ENCODE measurements around the gene SMTNL2. TPM values are rescaled to one million over a fixed set of nuclear protein-coding genes. Genes with fewer than 3 reads are reported as not detected.
A peak's percentile ranks its signal among the peaks of the same experiment; 100 is the strongest.
"Not testable (repeated sequence)": the region's sequence is repeated elsewhere in the genome, so short reads cannot be mapped to it uniquely, and the experiment has no call there.

Gene SMTNL2
- polyA plus RNA-seq, 2 donors: 0.53 to 1.4 TPM

- Histone ChIP-seq H3K27me3 (ENCODE audit: control insufficient read depth in 1 of 2, insufficient read depth in 2 of 2, low read length in 2 of 2) (peaks cover 4 to 9% of the 10 kb centered on the region in 2 donors), H3K36me3 (ENCODE audit: control insufficient read depth in 2 of 2, insufficient read depth in 2 of 2, low read length in 1 of 2) (no peaks in the 10 kb centered on the region), H3K27ac (ENCODE audit: low read depth in 2 of 2, low read length in 1 of 2) (no peak overlapping the region), H3K4me3 (ENCODE audit: low read depth in 1 of 2, low read length in 2 of 2) (no peak overlapping the region), H3K4me1 (ENCODE audit: control insufficient read depth in 2 of 2, insufficient read depth in 2 of 2, low read length in 1 of 2) (peaks cover 9 to 13% of the 10 kb centered on the region in 2 donors), H3K9me3 (ENCODE audit: control insufficient read depth in 2 of 2, insufficient read depth in 1 of 2, low read depth in 1 of 2, low read length in 1 of 2) (no peaks in the 10 kb centered on the region)
- 59 to 60% methylated on average over 12 of the region's 12 CpGs for WGBS, 2 donors
These were observed 52.3 kb downstream of the SMTNL2 start for GRCh38 chr17:4636474-4637100.

- H3K9me3 ChIP-seq (ENCODE audit: control insufficient read depth in 2 of 2, insufficient read depth in 1 of 2, low read depth in 1 of 2, low read length in 1 of 2); H3K36me3 ChIP-seq (ENCODE audit: control insufficient read depth in 2 of 2, insufficient read depth in 2 of 2, low read length in 1 of 2); H3K27ac ChIP-seq (ENCODE audit: low read depth in 2 of 2, low read length in 1 of 2): not testable (repeated sequence)
- WGBS, 2 donors: 42 to 43% methylated on average over 8 of the region's 8 CpGs
- peaks cover 9 to 15% of the 10 kb centered on the region in 2 donors for H3K27me3 ChIP-seq (ENCODE audit: control insufficient read depth in 1 of 2, insufficient read depth in 2 of 2, low read length in 2 of 2)
- peak overlapping the region in 1 of 2 donors; percentile 33 for H3K4me3 ChIP-seq (ENCODE audit: low read depth in 1 of 2, low read length in 2 of 2)
- H3K4me1 ChIP-seq (ENCODE audit: control insufficient read depth in 2 of 2, insufficient read depth in 2 of 2, low read length in 1 of 2): peaks cover 12 to 13% of the 10 kb centered on the region in 2 donors
These were observed 54.4 kb downstream of the SMTNL2 start for GRCh38 chr17:4638766-4639165.

GRCh38 chr17:4639301-4640059, 55.2 kb downstream of the SMTNL2 start:
- not testable (repeated sequence) for H3K27ac ChIP-seq (ENCODE audit: low read depth in 2 of 2, low read length in 1 of 2); H3K36me3 ChIP-seq (ENCODE audit: control insufficient read depth in 2 of 2, insufficient read depth in 2 of 2, low read length in 1 of 2); H3K9me3 ChIP-seq (ENCODE audit: control insufficient read depth in 2 of 2, insufficient read depth in 1 of 2, low read depth in 1 of 2, low read length in 1 of 2)
- WGBS, 2 donors: 7 to 10% methylated on average over 25 of the region's 56 CpGs
- Histone ChIP-seq H3K4me1 (ENCODE audit: control insufficient read depth in 2 of 2, insufficient read depth in 2 of 2, low read length in 1 of 2) (peaks cover 12 to 13% of the 10 kb centered on the region in 2 donors), H3K27me3 (ENCODE audit: control insufficient read depth in 1 of 2, insufficient read depth in 2 of 2, low read length in 2 of 2) (peaks cover 9 to 15% of the 10 kb centered on the region in 2 donors), H3K4me3 (ENCODE audit: low read depth in 1 of 2, low read length in 2 of 2) (peak overlapping the region; percentile 33 to 39)

- H3K36me3 ChIP-seq (ENCODE audit: control insufficient read depth in 2 of 2, insufficient read depth in 2 of 2, low read length in 1 of 2); H3K9me3 ChIP-seq (ENCODE audit: control insufficient read depth in 2 of 2, insufficient read depth in 1 of 2, low read depth in 1 of 2, low read length in 1 of 2); H3K4me3 ChIP-seq (ENCODE audit: low read depth in 1 of 2, low read length in 2 of 2); H3K27ac ChIP-seq (ENCODE audit: low read depth in 2 of 2, low read length in 1 of 2): not testable (repeated sequence)
- H3K27me3 ChIP-seq (ENCODE audit: control insufficient read depth in 1 of 2, insufficient read depth in 2 of 2, low read length in 2 of 2): peaks cover 9 to 15% of the 10 kb centered on the region in 2 donors
- peaks cover 10 to 12% of the 10 kb centered on the region in 2 donors for H3K4me1 ChIP-seq (ENCODE audit: control insufficient read depth in 2 of 2, insufficient read depth in 2 of 2, low read length in 1 of 2)
- 1 to 2% methylated on average over 26 to 36 of the region's 39 CpGs for whole genome bisulfite sequencing, 2 donors
These were observed 56.4 kb downstream of the SMTNL2 start for GRCh38 chr17:4640569-4641188.

GRCh38 chr17:4641297-4642195, 57.2 kb downstream of the SMTNL2 start, which contains the start of gene ALOX15:
TSS of gene ALOX15 (minus strand) at chr17:4641678. CDS start at chr17:4641651, 27 bp downstream.
- Histone ChIP-seq H3K36me3 (ENCODE audit: control insufficient read depth in 2 of 2, insufficient read depth in 2 of 2, low read length in 1 of 2) (no peaks in the 10 kb centered on the region), H3K27me3 (ENCODE audit: control insufficient read depth in 1 of 2, insufficient read depth in 2 of 2, low read length in 2 of 2) (peaks cover 9 to 15% of the 10 kb centered on the region in 2 donors), H3K27ac (ENCODE audit: low read depth in 2 of 2, low read length in 1 of 2) (no peak within 1 kb of the TSS), H3K9me3 (ENCODE audit: control insufficient read depth in 2 of 2, insufficient read depth in 1 of 2, low read depth in 1 of 2, low read length in 1 of 2) (peaks cover 0 to 3% of the 10 kb centered on the region in 2 donors), H3K4me1 (ENCODE audit: control insufficient read depth in 2 of 2, insufficient read depth in 2 of 2, low read length in 1 of 2) (peaks cover 8 to 12% of the 10 kb centered on the region in 2 donors), H3K4me3 (ENCODE audit: low read depth in 1 of 2, low read length in 2 of 2) (no peak within 1 kb of the TSS)
- 7 to 10% methylated on average over 53 to 57 of the region's 58 CpGs for WGBS, 2 donors

GRCh38 chr17:4642286-4642685, 58.0 kb downstream of the SMTNL2 start:
- 13 to 21% methylated on average over 6 of the region's 6 CpGs for WGBS, 2 donors
- Histone ChIP-seq H3K36me3 (ENCODE audit: control insufficient read depth in 2 of 2, insufficient read depth in 2 of 2, low read length in 1 of 2) (no peaks in the 10 kb centered on the region), H3K9me3 (ENCODE audit: control insufficient read depth in 2 of 2, insufficient read depth in 1 of 2, low read depth in 1 of 2, low read length in 1 of 2) (peaks cover 0 to 3% of the 10 kb centered on the region in 2 donors), H3K4me3 (ENCODE audit: low read depth in 1 of 2, low read length in 2 of 2) (no peak overlapping the region), H3K27me3 (ENCODE audit: control insufficient read depth in 1 of 2, insufficient read depth in 2 of 2, low read length in 2 of 2) (peaks cover 9 to 15% of the 10 kb centered on the region in 2 donors), H3K4me1 (ENCODE audit: control insufficient read depth in 2 of 2, insufficient read depth in 2 of 2, low read length in 1 of 2) (peaks cover 8 to 12% of the 10 kb centered on the region in 2 donors), H3K27ac (ENCODE audit: low read depth in 2 of 2, low read length in 1 of 2) (no peak overlapping the region)

- Histone ChIP-seq H3K9me3 (ENCODE audit: control insufficient read depth in 2 of 2, insufficient read depth in 1 of 2, low read depth in 1 of 2, low read length in 1 of 2) (peaks cover 0 to 3% of the 10 kb centered on the region in 2 donors), H3K4me1 (ENCODE audit: control insufficient read depth in 2 of 2, insufficient read depth in 2 of 2, low read length in 1 of 2) (peaks cover 8 to 12% of the 10 kb centered on the region in 2 donors), H3K27me3 (ENCODE audit: control insufficient read depth in 1 of 2, insufficient read depth in 2 of 2, low read length in 2 of 2) (peaks cover 9 to 15% of the 10 kb centered on the region in 2 donors), H3K36me3 (ENCODE audit: control insufficient read depth in 2 of 2, insufficient read depth in 2 of 2, low read length in 1 of 2) (no peaks in the 10 kb centered on the region), H3K4me3 (ENCODE audit: low read depth in 1 of 2, low read length in 2 of 2) (no peak overlapping the region), H3K27ac (ENCODE audit: low read depth in 2 of 2, low read length in 1 of 2) (no peak overlapping the region)
- WGBS, 2 donors: 35 to 46% methylated on average over 4 of the region's 4 CpGs
These were observed 59.3 kb downstream of the SMTNL2 start for GRCh38 chr17:4643676-4644075.

GRCh38 chr17:4645642-4646041, 61.3 kb downstream of the SMTNL2 start:
- Histone ChIP-seq H3K4me1 (ENCODE audit: control insufficient read depth in 2 of 2, insufficient read depth in 2 of 2, low read length in 1 of 2) (peaks cover 2 to 6% of the 10 kb centered on the region in 2 donors), H3K27ac (ENCODE audit: low read depth in 2 of 2, low read length in 1 of 2) (no peak overlapping the region), H3K9me3 (ENCODE audit: control insufficient read depth in 2 of 2, insufficient read depth in 1 of 2, low read depth in 1 of 2, low read length in 1 of 2) (peaks cover 0 to 3% of the 10 kb centered on the region in 2 donors), H3K36me3 (ENCODE audit: control insufficient read depth in 2 of 2, insufficient read depth in 2 of 2, low read length in 1 of 2) (no peaks in the 10 kb centered on the region), H3K27me3 (ENCODE audit: control insufficient read depth in 1 of 2, insufficient read depth in 2 of 2, low read length in 2 of 2) (peaks cover 9 to 10% of the 10 kb centered on the region in 2 donors), H3K4me3 (ENCODE audit: low read depth in 1 of 2, low read length in 2 of 2) (no peak overlapping the region)
- 72 to 83% methylated on average over 5 of the region's 5 CpGs for WGBS, 2 donors

GRCh38 chr17:4648741-4649140, 64.4 kb downstream of the SMTNL2 start:
- no peaks in the 10 kb centered on the region for H3K27me3 ChIP-seq (ENCODE audit: control insufficient read depth in 1 of 2, insufficient read depth in 2 of 2, low read length in 2 of 2)
- no peaks in the 10 kb centered on the region for H3K9me3 ChIP-seq (ENCODE audit: control insufficient read depth in 2 of 2, insufficient read depth in 1 of 2, low read depth in 1 of 2, low read length in 1 of 2)
- no peak overlapping the region for H3K27ac ChIP-seq (ENCODE audit: low read depth in 2 of 2, low read length in 1 of 2)
- H3K4me3 ChIP-seq (ENCODE audit: low read depth in 1 of 2, low read length in 2 of 2): no peak overlapping the region
- 28 to 36% methylated on average over 2 of the region's 2 CpGs for WGBS, 2 donors
- H3K36me3 ChIP-seq (ENCODE audit: control insufficient read depth in 2 of 2, insufficient read depth in 2 of 2, low read length in 1 of 2): no peaks in the 10 kb centered on the region
- no peaks in the 10 kb centered on the region for H3K4me1 ChIP-seq (ENCODE audit: control insufficient read depth in 2 of 2, insufficient read depth in 2 of 2, low read length in 1 of 2)
